Heart right ventricle (tissue), 16 donors: Measurements from ENCODE around the gene MGLL. TPM values are rescaled to one million over a fixed set of nuclear protein-coding genes. Genes with fewer than 3 reads are reported as not detected.

Experiments
- ATAC-seq, 8 donors: fragments of 200-7000 bp; cut with Tn5 transposase; one replicate each; pipeline ENCODE4 v1.9.1; 2020; ENCODE audit warnings: mild to moderate bottlenecking in 8 of 8, moderate library complexity in 8 of 8, moderate number of reproducible peaks in 1 of 8
- DNase-seq, 2 donors: peaks; one replicate each; pipeline ENCODE4 v3.0.0-alpha.2; 2020
- H3K27ac ChIP-seq, 10 donors: fragments of 200-600 bp; sonication (generic) in 2 of 10; one replicate each; pipeline versions ENCODE4 v1.5.0 to v1.8.0; 2020 to 2022; ENCODE audit warnings: mild to moderate bottlenecking in 3 of 10
- H3K27me3 ChIP-seq, 7 donors: fragments of 200-600 bp; one replicate each; pipeline ENCODE4 v1.8.0; 2021 to 2022; ENCODE audit warnings: mild to moderate bottlenecking in 2 of 7
- H3K36me3 ChIP-seq, 9 donors: fragments of 200-600 bp; sonication (generic) in 1 of 9; one replicate each; pipeline versions ENCODE4 v1.5.0 to v1.8.0; 2020 to 2022; ENCODE audit warnings: mild to moderate bottlenecking in 2 of 9
- H3K4me1 ChIP-seq, 9 donors: fragments of 200-600 bp; sonication (generic) in 1 of 9; one replicate each; pipeline versions ENCODE4 v1.5.0 to v1.8.0; 2020 to 2022; ENCODE audit warnings: mild to moderate bottlenecking in 4 of 9
- H3K4me3 ChIP-seq, 10 donors: fragments of 200-600 bp; sonication (generic) in 2 of 10; one replicate each; pipeline versions ENCODE4 v1.5.0 to v1.8.0; 2020 to 2022; ENCODE audit warnings: mild to moderate bottlenecking in 7 of 10, moderate library complexity in 2 of 10
- H3K9me3 ChIP-seq, 11 donors: fragments of 200-600 bp in 10 of 11; sonication (generic) in 2 of 11; one replicate each; pipeline versions ENCODE4 v1.5.0 to v1.8.0; 2013 to 2022; ENCODE audit warnings: mild to moderate bottlenecking in 2 of 11, control low read depth in 1 of 11, moderate library complexity in 1 of 11
- WGBS, 2 donors: extraction: QIAGEN DNeasy Blood & Tissue Kit; methylation state at CpG; one replicate each; pipeline ENCODE4 v1.1.7; 2013; ENCODE audit warnings: inconsistent platforms in 1 of 2; 5-methylcytosine and 5-hydroxymethylcytosine counted together
- intact Hi-C, 10 donors: fragments of 100-400 bp; cut with DNase I; formaldehyde crosslinking; loops; one replicate each; pipeline versions ENCODE4 v1.11.1 to v1.14.2; 2022
- polyA plus RNA-seq, 2 donors: library from polyadenylated mRNA; stranded (reverse); fragments of 200-250 nt; gene quantifications; one replicate each; pipeline ENCODE4 v1.2.3, GENCODE V29; 2013
- total RNA-seq, 10 donors: library from RNA; stranded (reverse); fragmentation: NEBNext Ultra II Directional in 3 of 10; extraction: Animal tissue kit (Norgen Biotek cat#: 25700) in 3 of 10; gene quantifications; one replicate each; pipeline versions ENCODE4 v1.2.1 to v1.2.4, GENCODE V29; 2021 to 2023
- TF ChIP-seq, protein P1 (sequence below), 9 donors: fragments of 200-600 bp; sonication (generic) in 2 of 9; IDR thresholded peaks; one replicate each; pipeline versions ENCODE4 v1.5.0 to v1.8.0; 2021 to 2022; ENCODE audit warnings: antibody characterized with exemption in 9 of 9, mild to moderate bottlenecking in 5 of 9, moderate library complexity in 1 of 9
- donor health status: Arrhythmogenic right ventricular cardiomyopathy.
- donor health status: ischemic (EF 13 %, LVEDD 7.1; RV severe dilation, severe dysfunction).
- donor health status: healthy with polysubstance abuse.
- donor health status: DM: no; HTN: yes; CAD: no.
- donor health status: DM: no; HTN: no; CAD: no.
- donor health status: ischemic (EF 25% LVEDD 6.9; RV normal size, moderate dysfunction).
- donor health status: ischemic (EF 25% LVEDD 5.7; RV mildly dilated, moderate dysfunction).
- donor health status: healthy.
- donor health status: DM: yes; HTN: yes; CAD: no.
- donor health status: Ischemic cardiomyopathy.
- donor health status: ischemic (EF 35%, LVEDD 5.7; RV mildly dilated, moderate dysfunction).
- donor health status: nonischemic (EF 11% LVEDD 7.7; RV severe dilation, severe dysfunction).
- donor health status: DM: yes; HTN: yes; CAD: no.
- donor health status: PGD.
- donor health status: ischemic (EF 29% LVEDD 5.4; RV normal size, mild dysfunction).
- donor health status: nonischemic (EF 23%, LVEDD 6.1; RV moderate dilation, normal function).

Gene MGLL
- total and polyA plus RNA-seq, 12 donors, result 35.7 to 103 (median 65.2) TPM

DNA sequence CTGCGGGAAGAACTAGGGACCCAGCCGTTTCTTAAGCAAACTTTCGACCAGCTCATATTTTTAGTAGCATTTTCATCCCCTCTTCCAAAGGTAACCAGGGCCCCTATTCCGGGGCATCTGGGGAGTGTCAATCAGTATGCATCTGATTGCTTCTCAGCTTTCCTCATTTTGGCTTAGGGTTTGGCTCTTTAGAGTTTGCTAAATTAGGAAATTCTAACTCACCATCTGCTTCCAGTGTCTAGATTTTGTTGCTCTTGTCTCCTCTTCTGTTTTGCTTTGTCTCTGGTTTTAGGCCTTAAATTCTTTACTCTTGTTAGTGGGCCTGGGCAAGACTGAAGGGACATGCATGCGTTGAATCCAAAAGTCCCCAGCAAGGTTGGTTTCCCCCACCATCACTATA lies 159.2 kb downstream of the MGLL start:
- WGBS, 2 donors, result 80% methylated on average over 5 of the region's 5 CpGs
- no peaks in the 10 kb centered on the region for H3K9me3 ChIP-seq
- H3K4me3 ChIP-seq, result no peak overlapping the region
- no peaks in the 10 kb centered on the region for H3K27me3 ChIP-seq
- ATAC-seq, result no peak
- intact Hi-C loops, result no loop called here
- TF ChIP-seq, protein P1, sequence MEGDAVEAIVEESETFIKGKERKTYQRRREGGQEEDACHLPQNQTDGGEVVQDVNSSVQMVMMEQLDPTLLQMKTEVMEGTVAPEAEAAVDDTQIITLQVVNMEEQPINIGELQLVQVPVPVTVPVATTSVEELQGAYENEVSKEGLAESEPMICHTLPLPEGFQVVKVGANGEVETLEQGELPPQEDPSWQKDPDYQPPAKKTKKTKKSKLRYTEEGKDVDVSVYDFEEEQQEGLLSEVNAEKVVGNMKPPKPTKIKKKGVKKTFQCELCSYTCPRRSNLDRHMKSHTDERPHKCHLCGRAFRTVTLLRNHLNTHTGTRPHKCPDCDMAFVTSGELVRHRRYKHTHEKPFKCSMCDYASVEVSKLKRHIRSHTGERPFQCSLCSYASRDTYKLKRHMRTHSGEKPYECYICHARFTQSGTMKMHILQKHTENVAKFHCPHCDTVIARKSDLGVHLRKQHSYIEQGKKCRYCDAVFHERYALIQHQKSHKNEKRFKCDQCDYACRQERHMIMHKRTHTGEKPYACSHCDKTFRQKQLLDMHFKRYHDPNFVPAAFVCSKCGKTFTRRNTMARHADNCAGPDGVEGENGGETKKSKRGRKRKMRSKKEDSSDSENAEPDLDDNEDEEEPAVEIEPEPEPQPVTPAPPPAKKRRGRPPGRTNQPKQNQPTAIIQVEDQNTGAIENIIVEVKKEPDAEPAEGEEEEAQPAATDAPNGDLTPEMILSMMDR (IDR thresholded peaks at IDR 0.05), result no peak
- peaks cover 0 to 25% (median 0%) of the 10 kb centered on the region in 9 donors for H3K4me1 ChIP-seq
- H3K36me3 ChIP-seq, result no peaks in the 10 kb centered on the region
- no peak for DNase-seq
- H3K27ac ChIP-seq, result no peak overlapping the region

DNA sequence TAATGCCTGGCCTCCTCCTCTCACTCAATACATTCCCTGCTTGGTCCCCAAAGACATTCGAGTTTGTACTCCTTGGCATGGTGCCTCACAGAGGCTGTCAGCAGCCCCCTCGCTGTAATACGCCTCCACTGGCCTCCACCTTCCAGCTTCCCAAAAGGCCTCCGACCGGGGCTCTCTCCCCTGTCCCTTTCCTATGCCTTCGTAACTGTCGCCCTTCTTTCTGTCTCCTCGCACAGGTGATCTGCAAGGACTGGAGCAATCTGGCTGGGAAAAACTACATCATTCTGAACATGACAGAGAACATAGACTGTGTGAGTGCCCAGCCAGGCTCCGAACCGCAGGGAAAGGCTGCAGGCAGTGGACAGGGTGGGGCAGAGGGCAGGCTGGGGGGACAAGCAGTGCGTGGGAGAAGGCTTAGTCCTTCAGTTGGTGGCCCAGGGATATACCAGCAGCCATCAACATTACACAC lies 160.3 kb downstream of the MGLL start:
- intact Hi-C loops, result no loop called here
- DNase-seq, result no peak
- Histone ChIP-seq H3K4me3 (no peak overlapping the region), H3K9me3 (no peaks in the 10 kb centered on the region), H3K4me1 (peaks cover 0 to 25% (median 0%) of the 10 kb centered on the region in 9 donors), H3K27me3 (no peaks in the 10 kb centered on the region), H3K27ac (peak overlapping the region in 1 of 10 donors; percentile 11), H3K36me3 (no peaks in the 10 kb centered on the region)
- ATAC-seq, result peak in 6 of 8 donors; percentile 15 to 62 (median 40)
- WGBS, 2 donors, result 72 to 76% methylated on average over 11 of the region's 11 CpGs
- TF ChIP-seq, protein P1 (IDR thresholded peaks at IDR 0.05), result no peak

DNA sequence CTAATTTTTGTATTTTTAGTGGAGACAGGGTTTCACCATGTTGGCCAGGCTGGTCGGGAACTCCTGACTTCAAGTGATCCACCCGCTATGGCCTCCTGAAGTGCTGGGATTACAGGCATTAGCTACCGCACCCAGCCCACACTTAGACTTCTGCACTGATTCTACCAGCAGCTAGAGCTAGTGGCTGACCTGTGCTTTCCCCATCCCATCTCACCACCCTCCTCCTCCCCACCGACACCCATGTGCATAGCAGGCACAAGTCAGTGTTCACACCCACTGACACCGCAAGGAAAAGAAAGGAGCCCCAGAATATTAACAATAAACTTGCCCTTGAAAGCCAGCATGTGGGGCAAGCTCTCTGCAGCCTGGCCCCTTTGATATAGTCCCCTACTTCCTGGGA lies 160.7 kb downstream of the MGLL start:
- H3K4me3 ChIP-seq, result no peak overlapping the region
- ATAC-seq (no peak), DNase-seq (no peak)
- H3K9me3 ChIP-seq, result no peaks in the 10 kb centered on the region
- no peaks in the 10 kb centered on the region for H3K27me3 ChIP-seq
- intact Hi-C loops, result no loop called here
- TF ChIP-seq, protein P1 (IDR thresholded peaks at IDR 0.05), result no peak
- no peak overlapping the region for H3K27ac ChIP-seq
- WGBS, 2 donors, result 87 to 90% methylated on average over 5 of the region's 5 CpGs
- peaks cover 0 to 25% (median 0%) of the 10 kb centered on the region in 9 donors for H3K4me1 ChIP-seq
- H3K36me3 ChIP-seq, result no peaks in the 10 kb centered on the region

DNA sequence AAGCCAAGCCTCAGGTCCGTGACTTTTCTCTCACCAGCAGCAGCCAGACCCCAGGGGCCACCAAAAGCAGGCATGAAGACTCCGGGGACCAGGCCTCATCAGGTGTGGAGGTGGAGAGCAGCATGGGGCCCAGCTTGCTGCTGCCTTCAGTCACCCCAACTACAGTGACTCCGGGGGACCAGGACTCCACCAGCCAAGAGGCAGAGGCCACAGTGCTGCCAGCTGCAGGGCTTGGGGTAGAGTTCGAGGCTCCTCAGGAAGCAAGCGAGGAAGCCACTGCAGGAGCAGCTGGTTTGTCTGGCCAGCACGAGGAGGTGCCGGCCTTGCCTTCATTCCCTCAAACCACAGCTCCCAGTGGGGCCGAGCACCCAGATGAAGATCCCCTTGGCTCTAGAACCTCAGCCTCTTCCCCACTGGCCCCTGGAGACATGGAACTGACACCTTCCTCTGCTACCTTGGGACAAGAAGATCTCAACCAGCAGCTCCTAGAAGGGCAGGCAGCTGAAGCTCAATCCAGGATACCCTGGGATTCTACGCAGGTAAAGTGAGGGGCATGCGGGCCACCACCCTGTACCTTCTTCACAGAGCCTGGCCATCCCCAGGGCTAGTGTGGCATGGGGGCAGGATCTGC lies 161.6 kb downstream of the MGLL start:
- no peak for DNase-seq
- Histone ChIP-seq H3K4me3 (no peak overlapping the region), H3K27me3 (no peaks in the 10 kb centered on the region), H3K4me1 (peaks cover 0 to 28% (median 0%) of the 10 kb centered on the region in 9 donors), H3K9me3 (no peaks in the 10 kb centered on the region), H3K36me3 (no peaks in the 10 kb centered on the region), H3K27ac (no peak overlapping the region)
- no peak for ATAC-seq
- 97% methylated on average over 10 of the region's 10 CpGs for WGBS, 2 donors
- TF ChIP-seq, protein P1 (IDR thresholded peaks at IDR 0.05), result no peak
- intact Hi-C loops, result no loop called here
